ENCODE measurements around the gene GCSAM.
"Not testable (repeated sequence)": the region's sequence is repeated elsewhere in the genome, so short reads cannot be mapped to it uniquely, and the experiment has no call there.

The GCSAM gene

DNA sequence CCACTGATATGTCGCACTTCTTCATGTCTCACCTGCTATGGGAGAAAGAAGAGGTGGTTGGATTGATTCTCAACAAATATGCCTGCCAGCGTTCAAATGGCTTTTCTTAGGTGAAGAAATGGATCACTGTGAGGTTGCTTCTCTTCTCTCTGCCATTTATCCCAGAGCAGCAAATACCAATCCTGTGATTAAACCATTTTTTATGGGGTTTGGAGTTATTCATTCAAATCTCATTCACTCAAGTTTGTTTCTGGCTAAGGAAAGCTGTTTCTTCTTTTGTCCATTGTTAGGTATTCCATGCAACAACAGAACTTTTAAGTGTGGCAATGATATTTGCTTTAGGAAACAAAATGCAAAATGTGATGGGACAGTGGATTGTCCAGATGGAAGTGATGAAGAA lies 59.0 kb downstream of the GCSAM start:
- DNase-seq (ENCODE audit: low read depth in 2 of 2): no peak

DNA sequence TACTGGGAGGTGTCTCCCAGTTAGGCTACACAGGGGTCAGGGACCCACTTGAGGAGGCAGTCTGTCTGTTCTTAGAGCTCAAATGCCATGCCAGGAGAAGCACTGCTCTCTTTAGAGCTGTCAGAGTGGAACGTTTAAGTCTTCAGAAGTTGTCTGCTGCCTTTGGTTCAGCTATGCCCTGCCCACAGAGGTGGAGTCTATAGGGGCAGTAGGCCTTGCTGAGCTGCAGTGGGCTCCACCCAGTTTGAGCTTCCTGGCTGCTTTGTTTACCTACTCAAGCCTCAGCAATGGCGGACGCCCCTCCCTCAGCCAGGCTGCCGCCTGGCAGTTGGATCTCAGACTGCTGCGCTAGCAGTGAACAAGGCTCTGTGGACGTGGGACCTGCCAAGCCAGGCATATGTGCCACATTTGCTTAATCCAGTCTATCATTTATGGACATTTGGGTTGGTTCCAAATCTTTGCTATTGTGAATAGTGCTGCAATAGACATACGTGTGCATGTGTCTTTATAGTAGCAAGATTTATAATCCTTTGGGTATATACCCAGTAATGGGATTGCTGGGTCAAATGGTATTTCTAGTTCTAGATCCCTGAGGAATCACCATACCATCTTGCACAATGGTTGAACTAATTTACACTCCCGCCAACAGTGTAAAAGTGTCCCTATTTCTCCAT lies 60.5 kb downstream of the GCSAM start:
- not testable (repeated sequence) for DNase-seq (ENCODE audit: low read depth in 2 of 2)
